Dedifferentiated amniotic fluid mesenchymal stem cell (primary cell): ENCODE measurements around the gene TNNI3K.
A peak's percentile ranks its signal among the peaks of the same experiment; 100 is the strongest.

Experiments
- DNase-seq: peaks from one replicate; pipeline ENCODE4 v3.0.0-alpha.2; 2016; ENCODE audit errors: extremely low spot score

The TNNI3K gene

DNA sequence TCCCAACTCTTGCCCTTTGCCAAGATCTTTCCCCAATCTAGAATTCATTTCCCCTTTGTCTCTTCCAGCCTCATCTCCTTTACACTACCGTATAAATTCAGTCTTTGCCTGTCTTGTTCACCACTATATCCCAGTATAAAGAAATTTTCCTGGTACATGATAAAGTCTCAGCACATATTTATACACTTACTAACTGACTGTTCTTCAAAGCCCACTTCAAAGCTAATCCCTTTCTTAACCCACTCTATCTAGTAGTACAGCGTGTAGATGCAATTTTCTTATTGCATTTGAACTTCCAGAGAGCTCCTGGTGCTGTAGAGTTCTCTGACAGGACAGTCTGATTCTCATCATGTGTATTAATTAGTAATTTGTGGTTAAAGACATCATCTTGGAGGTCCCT lies 199.1 kb downstream of the TNNI3K start:
- DNase-seq = no peak

DNA sequence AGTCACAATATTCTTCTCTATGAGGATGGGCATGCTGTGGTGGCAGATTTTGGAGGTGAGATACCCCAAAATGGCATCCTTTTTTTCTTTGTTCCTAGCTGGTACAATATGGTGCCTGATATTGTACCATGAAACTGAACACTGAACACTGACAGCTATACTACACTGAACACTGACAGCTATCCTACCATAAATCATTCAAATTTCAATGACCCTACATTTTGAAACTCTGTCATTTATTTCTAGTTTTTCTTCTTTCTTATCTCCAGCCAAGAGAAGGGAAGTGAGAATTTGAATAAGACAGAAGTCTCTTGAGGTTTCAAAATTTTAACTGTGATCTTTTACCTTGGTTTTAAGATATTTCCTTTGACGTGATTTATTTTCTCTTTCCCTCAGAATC lies 200.9 kb downstream of the TNNI3K start:
- no peak for DNase-seq

DNA sequence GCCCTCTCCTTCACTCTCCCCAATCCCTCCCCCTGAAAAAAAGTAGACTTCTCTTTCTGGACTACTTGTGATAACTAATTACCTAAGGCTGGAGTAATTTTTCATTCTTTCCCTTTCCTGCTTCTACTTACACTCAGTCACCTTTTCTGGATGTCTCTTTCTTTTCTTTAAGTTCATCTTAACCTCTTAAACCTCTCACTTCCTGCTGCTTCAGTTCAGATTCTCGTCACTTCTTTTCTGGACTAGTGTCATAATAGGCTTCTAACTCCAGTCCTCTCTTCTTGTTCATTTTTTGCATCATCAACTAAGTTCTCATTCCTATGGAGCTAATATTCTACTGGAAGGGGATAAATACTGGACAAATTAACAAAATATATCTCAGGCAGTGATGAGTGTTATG lies 201.8 kb downstream of the TNNI3K start:
- no peak for DNase-seq

DNA sequence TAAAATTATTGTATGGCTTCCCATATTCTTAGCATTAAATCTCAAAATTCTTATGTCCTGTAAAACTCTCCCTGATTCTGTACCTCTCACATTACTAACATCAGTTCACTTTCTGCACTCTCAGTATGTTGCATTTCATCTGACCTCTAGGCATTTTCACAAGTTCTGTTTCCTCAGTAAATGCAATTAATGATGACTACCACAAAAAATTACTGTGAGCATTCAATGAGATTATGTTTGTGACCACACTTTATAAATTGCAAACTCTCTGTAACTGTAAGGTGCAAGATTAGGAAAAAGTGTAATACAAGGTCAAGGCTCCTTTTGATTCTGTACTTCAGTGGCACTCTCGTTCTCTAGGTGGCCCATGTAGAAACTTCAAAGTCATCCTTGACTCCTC lies 216.8 kb downstream of the TNNI3K start:
- DNase-seq = no peak

DNA sequence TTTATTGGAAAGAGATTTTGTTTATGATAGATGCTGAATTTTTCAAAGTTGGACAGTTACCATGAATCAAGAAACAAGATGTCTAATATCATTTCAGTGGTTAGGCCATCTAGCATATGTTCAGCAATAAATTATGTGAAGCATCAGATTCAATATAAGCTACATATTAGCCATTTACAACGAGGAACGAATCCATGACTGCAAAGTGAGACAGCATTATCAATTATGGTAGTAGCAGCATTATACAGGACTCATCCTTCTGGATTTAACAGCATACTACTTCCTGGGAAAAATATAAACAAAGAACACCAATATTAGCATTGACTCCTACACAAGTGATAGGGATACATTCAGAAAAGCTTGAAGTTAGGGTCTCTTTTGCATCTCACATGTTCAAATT lies 218.1 kb downstream of the TNNI3K start:
- DNase-seq = no peak

DNA sequence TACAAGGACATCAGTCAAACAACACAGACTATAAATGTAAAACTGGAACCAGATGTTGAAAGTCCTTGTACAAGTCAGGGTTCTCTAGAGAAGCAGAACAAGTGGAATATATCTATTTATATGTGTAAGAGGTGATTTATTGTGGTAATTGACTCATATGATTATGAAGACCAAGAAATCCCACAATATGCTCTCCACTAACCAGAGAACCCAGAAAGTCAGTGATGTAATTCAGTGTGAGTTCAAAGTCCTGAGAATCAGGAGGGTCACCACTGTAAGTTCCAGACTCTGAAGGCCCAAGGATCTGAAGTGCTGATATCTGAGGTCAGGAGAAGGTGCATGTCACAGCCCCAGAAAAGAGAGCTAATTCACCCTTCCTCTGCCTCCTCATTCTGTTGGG lies 220.2 kb downstream of the TNNI3K start:
- no peak for DNase-seq

DNA sequence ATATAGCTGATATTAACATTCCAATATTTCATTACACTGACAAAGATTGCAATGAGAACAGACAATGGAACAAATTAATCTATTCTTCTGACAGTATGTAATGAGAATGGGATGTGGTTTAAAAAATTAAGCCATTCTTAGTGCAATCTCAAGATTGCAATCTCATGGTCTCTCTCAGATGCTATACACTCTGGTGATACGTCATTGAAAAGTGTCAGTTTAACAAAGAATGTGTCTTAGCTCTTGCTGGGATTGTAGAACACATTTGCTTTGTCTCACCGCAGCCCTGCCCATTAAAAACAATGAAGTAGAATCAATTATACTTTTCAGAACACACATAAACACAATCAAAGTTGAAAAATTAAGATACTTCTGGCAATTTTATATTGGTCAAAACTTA lies 222.1 kb downstream of the TNNI3K start:
- DNase-seq = no peak

DNA sequence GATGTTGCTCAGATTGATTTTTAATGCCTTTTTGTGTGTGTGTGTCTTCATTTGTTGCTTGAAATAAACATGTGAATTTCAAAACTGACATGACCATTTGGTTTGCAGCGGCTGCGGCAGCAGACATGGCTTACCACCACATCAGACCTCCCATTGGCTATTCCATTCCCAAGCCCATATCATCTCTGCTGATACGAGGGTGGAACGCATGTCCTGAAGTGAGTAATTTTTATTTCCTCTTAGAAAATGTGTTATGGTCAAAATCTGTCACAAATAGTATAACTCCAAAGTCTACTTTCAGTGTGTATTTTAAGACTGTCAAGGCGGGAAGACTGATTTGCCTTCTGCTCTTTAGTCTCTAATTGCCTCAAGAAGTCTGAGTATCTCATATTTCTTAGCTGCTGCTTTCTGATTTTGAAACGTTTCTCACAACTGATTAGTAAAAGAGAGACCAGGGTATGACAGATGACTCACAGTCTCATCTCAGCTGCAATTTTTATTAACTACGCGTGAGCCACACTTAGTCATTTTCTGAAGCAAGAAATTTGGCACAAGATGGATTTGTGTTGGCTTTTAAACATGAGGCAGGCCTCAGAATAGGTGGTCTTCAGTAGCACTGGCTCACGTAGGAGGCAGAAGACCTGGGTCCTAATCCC lies 228.3 kb downstream of the TNNI3K start:
- DNase-seq = no peak

DNA sequence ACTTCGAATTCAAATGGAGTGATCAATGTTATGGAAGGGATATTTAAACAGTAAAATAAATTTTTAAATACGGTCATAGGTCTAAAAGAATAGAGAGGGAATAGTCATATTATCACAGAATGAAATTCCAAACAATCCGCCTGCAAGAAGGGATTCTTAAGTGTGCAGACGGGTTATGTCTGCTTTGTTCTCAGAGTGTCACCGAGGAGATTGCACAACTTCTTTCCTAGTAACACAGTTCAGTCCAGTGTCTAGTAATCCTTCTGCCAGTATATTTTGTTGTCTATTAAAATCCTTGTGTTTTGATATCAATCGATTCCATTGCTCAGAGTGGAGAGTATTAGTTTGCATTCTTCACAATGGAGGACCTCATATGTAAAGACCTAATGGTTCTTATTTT lies 228.8 kb downstream of the TNNI3K start:
- no peak for DNase-seq

DNA sequence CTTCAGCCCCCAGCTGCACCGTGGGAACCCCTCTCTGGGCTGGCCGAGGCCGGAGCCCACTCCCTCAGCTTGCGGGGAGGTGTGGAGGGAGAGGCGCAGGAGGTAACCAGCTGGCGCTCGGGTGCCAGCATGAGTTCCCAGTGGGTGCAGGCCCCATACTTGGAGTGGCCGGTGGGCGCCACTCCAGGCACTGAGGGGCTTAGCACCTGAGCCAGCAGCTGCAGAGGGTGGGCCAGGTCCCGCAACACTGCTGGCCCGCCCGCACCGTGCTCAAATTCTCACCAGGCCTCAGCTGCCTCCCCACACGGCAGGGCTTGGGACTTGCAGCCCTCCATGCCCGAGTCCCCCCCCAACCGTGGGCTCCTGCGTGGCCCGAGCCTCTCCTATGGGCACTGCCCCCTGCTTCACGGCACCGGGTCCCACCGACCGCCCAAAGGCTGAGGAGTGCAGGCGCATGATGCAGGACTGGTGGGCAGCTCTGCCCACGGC lies 230.1 kb downstream of the TNNI3K start:
- DNase-seq = no peak

DNA sequence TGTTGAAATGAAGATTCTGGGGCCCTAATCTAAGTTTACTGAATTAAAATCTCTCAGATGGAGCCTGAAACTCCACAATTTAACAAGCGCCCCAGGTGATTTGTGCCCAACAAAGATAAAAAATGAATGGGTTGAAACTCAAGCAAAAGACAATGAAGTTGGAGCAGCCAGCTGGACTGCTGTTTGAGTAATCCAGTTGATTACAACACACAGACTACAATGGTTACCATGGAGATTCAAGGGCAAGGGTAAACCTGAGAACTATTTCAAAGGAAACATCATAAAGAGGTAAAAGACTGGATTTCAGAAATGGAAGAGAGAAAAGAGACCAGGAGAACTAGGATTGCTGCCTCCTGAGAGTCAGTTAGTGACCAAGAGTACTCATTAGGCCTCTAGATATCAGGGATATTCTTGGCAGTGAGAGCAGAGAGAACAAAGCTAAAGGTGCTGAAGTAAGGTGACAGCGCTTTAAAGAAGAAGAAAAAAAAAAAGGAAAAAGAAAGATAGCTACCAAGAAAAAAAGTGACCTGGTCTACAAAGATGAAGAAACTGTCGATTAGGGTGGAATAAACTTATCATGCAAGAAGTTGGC lies 232.7 kb downstream of the TNNI3K start:
- DNase-seq = no peak

DNA sequence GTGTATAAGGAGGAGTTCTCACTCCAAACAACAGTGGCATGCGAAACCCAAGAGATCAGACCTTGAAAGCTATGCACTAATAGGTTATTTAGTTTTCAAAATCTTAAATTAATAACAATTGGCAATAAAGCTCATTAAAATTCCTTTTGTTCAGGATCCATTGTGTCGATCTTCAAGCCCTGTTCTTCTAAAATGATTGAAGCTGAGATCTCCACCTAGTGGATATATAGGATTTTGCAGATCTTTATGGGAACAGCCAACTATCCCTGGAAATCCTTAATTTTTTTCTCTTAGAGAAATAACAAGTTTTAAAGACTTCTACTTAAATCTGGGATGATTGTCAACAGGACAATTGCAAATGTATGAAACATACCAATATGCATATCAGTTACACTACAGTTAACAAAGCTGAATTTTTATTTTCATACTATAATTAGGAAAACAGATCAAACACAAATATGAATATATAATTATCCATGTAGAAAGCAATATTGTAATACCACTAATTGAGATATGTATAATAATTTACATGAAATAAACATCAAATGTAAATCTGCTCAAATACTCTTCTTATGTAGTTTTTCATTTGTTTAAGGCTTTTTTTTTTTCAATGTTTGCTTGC lies 233.9 kb downstream of the TNNI3K start:
- peak; percentile 73 for DNase-seq

DNA sequence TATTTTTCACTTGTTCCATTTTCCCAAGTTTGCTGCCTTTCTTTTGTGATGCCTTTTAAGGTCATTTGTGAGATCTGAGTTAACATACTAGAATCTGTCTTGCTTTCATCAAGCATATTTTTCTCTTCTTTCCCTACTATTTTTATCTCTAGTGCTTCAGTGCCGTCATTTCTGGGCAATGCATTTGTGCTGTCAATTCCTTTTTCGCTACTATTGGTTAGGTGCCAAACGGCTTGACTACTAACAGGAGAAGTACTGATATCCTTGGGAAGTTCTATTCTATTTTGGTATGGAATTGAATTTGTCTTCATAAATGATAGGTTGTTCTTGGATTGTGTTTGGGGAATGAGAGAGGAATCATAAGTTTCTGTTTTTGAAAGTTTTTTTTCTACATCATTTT lies 235.1 kb downstream of the TNNI3K start:
- DNase-seq = no peak

DNA sequence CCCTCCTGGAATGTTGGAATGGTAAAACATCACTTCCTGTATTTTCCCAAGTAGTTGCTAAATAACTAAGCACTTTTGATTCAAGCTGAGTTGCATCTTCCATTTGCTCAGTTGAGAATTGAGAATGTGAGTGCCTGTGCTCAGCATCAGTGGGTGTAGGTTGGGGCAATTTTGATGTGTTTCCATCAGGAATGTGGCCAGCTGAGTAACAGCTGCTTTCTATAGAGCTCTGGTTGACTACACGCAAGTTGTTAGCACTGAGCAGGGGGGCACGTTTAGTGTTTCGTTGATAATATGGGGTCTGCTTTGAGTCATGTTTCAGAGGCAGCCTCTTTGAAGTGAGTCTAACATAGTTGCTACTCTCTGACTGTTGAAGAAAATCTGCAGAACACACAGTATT lies 235.7 kb downstream of the TNNI3K start:
- no peak for DNase-seq

DNA sequence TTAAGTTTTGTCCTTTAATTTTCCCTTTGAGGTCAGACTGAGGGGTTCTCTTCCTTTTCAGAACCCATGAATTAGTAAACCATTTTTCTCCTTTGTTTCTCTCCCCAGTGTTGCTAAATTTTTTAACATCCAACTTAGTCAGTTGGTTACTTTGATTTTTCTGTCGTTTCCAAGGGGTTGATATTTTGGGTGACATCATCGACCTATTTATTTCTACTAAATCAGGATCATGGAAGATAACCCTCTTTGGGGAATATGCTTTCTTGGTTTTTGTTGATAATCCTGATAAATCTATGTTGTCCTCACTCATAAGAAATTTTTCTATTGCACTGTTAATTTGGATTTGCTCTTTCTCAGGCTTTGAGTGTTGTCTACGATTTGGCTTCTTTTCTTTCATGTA lies 236.3 kb downstream of the TNNI3K start:
- DNase-seq = no peak

DNA sequence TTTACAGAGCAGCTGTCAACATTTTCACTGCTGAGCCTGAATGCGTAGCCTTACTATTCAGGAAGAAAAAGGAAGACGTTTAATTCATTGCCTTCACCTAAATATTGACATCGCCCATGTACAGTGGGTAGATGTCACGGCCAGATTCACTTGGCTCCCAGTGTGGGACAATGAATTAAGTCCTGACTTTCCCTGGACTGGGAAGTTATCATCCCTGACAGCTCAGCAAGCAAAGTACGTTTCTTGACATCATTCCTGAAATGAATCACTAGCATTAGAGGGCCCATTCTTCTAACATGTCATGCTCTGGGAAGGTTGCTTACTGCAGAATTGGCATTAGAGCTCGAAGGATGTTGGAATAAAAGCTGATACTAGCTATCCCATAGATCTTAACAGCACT lies 239.4 kb downstream of the TNNI3K start:
- no peak for DNase-seq

DNA sequence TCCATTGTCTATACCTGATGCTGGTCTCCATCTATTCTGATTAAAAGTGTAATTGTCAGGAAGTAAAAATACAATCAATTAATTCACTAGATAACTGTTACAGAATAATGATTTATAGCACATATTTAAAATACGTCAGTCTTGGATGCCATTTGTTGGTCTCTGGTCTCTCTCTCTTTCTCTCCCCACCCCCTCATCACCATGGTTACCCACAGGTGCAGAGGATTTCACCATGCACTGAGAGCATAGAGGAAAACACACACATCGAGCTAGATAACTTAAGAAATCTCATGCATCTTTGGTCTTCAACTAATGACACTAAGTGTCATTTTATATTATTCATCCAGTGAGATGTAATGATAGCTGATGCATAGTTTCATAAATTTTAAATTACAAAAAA lies 243.8 kb downstream of the TNNI3K start:
- DNase-seq = no peak

DNA sequence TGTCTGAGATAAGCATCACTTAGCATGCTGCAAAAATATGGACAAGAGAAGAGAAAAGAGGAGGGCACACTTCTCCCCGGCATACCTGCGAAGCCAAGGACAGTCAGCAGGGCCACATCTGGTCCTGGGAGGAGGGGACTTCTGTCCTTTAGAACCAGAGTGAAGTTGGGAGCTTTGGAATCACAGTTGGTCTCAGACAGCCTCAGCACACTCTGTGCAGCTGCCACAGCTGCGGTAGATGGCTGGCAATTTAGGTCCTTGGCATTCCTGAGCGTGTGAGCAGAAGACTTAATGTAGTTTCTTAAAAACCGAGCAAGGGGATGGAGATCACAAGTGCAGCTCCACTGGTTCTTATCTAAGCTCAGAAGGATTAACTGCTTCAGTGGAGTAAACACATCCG lies 244.9 kb downstream of the TNNI3K start:
- no peak for DNase-seq

DNA sequence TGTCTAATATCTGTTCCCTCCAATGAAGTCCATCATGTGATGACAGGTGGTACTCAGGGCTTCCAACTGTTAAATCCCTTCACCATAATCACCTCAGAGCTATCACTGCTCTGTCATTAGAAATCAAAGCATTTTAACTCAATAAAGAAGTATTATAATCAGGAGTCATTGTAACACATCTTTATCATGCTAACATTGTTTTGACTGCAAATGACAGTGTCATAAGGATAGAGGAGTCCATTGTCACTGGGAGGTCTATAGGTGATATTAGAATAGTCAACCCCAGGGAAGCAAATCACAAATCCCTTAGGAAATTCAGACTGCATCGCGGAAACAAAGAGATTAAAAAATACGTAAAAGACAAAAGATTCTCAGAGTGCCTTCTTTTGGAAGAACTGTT lies 246.4 kb downstream of the TNNI3K start:
- DNase-seq = no peak

DNA sequence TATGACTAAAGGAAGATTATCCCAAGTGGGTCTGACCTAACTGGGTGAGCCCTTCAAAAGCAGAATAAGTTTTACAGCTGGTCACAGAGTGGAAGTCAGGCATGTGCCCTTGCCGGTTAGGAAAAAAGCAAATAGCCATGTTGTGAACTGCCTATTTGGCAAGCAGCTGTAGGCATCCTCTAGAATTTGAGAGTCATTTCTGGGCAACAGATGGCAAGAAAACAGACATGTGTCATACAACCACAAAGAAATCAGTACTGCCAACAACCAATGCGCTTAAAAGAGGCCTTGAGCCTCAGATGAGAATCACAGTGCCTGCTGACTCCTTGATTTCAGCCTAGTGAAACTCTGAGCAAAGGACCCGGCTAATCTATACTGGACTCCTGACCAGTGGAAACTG lies 250.4 kb downstream of the TNNI3K start:
- no peak for DNase-seq

DNA sequence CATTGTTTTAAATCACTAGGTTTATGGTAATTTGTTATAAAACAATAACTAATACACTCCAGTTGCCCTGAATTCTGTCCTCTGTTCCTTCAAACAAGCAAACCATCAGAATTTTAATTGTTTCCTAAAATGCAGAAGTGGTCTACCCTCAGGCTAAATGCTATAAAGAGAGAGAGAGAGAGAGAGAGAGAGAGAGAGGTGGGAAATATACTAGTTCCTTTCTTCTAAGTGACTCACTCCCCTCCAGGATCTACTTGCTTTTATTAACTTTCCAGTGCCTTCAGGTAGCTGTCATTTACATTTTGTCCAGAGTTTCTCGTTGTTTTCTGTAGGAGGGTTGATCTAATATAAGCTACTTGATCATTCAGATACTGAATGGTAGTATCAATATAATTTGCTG lies 250.8 kb downstream of the TNNI3K start:
- DNase-seq = no peak

DNA sequence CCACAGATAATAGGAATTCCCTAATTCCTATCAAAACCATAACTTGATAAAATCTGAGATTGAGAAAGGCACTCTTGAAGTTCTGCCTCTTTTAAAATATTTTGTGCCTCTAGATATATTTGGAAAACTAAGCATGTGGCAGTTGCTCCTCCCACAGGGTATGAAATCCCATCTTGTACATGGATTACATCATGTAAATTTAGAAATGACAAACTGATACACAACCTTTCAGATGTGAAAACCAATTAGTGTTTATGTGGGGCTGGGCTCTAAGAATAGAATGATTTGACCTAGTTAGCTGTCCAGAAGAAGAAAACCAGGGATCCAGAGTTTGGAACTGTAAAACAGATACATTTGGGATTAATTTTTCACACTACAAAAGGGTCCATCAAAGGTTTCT lies 261.5 kb downstream of the TNNI3K start:
- no peak for DNase-seq

DNA sequence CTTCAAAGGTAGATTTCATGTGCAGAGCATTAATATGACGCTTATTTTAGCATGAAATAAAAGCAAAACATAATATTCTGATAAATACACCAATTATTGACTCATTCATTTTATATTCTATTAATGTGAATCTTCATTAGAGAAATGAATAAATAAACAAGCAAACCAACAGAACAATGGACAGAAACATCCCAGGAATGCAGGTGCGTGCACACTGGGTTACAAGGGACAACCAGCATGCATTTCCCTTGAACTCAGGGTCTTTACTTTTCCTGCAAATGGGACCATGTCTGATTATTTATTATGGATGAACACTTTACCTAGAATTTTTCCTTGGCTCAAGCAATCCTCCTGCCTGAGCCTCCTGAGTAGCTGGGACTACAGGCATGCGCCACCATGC lies 263.7 kb downstream of the TNNI3K start:
- no peak for DNase-seq

DNA sequence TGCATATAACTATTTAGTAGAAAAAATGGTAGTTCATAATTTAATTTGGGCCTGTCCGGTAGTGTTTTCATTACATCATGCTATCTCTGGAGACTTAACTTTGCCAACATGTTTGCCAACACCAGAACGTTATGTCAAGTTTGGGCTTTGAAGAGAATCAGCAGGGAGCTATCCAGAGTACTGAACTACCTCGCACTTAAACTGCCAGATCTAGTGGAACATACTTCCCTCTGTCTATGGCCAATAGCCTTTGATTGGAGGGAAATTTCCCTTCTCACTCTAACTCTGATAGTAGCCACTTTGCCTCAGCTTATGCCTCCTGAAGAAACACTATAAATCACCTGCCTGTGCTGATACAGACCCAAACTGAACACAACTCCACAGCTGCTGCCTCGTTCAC lies 267.2 kb downstream of the TNNI3K start:
- DNase-seq = no peak
